Esophagus muscularis mucosa (tissue), 4 donors: ENCODE data around the gene GPR153.

ENCODE experiments used
- EP300 ChIP-seq: sonication (generic); formaldehyde crosslinking; IDR thresholded peaks from one replicate; pipeline ENCODE4 v1.6.1; 2017; ENCODE audit warnings: antibody characterized with exemption
- POLR2A ChIP-seq: fragments of 450-650 bp; IDR thresholded peaks from one replicate; pipeline ENCODE4 v1.6.1; 2017; ENCODE audit warnings: antibody characterized with exemption, moderate library complexity, mild to moderate bottlenecking, low read depth
- TF ChIP-seq, protein P1 (sequence below), 3 experiments: fragments of 200-600 bp in 2 of 3; fragments of 450-650 bp in 1 of 3; sonication (generic) in 2 of 3; IDR thresholded peaks; one replicate each; pipeline ENCODE4 v1.5.1; 2017 to 2019; ENCODE audit warnings: antibody characterized with exemption in 3 of 3, mild to moderate bottlenecking in 2 of 3, moderate library complexity in 1 of 3

DNA sequence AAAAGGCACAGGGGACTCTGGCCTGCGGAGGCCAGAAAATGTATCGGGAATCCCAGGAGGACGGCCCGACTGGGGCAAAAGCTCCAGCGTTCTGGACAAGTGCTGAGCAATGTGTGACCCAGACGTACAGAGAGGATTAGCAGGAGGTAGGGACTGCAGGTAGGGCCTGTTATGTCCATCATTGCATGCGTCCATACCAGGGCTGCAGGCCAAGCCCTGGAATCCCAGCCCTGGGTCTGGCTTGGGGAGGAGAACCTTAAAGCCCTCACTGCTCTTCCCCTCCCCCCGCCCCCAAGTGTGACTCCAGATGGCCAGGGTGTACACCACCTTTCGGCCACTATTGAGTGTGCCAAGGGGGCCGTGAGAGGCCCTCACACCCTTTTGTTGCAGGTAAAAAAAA is 53.0 kb downstream of the GPR153 start:
- TF ChIP-seq, protein P1, sequence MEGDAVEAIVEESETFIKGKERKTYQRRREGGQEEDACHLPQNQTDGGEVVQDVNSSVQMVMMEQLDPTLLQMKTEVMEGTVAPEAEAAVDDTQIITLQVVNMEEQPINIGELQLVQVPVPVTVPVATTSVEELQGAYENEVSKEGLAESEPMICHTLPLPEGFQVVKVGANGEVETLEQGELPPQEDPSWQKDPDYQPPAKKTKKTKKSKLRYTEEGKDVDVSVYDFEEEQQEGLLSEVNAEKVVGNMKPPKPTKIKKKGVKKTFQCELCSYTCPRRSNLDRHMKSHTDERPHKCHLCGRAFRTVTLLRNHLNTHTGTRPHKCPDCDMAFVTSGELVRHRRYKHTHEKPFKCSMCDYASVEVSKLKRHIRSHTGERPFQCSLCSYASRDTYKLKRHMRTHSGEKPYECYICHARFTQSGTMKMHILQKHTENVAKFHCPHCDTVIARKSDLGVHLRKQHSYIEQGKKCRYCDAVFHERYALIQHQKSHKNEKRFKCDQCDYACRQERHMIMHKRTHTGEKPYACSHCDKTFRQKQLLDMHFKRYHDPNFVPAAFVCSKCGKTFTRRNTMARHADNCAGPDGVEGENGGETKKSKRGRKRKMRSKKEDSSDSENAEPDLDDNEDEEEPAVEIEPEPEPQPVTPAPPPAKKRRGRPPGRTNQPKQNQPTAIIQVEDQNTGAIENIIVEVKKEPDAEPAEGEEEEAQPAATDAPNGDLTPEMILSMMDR (IDR thresholded peaks at IDR 0.05), result no peak
- TF ChIP-seq POLR2A (no peak), EP300 (no peak)
